GM23248 (cell line): ENCODE data around the gene XRN2. TPM values are rescaled to one million over a fixed set of nuclear protein-coding genes. Genes with fewer than 3 reads are reported as not detected.

ENCODE experiments used
- DNase-seq: peaks from one replicate; pipeline ENCODE4 v3.0.0-alpha.2; 2015
- H2AFZ ChIP-seq: fragments of 200-600 bp; sonication (generic); 2 replicates; pipeline ENCODE4 v1.6.1; 2016; ENCODE audit warnings: antibody characterized with exemption
- H3F3A ChIP-seq: fragments of 200-600 bp; sonication (generic); 2 replicates; pipeline ENCODE4 v1.6.1; 2016; ENCODE audit warnings: mild to moderate bottlenecking, antibody characterized with exemption, mixed run types; ENCODE audit not compliant: insufficient read depth
- H3K27ac ChIP-seq: fragments of 200-600 bp; sonication (generic); 2 replicates; pipeline ENCODE4 v1.5.1; 2016; ENCODE audit warnings: mild to moderate bottlenecking
- H3K27me3 ChIP-seq: fragments of 200-600 bp; sonication (generic); replicated peaks from 2 replicates; pipeline ENCODE4 v1.6.1; 2016; ENCODE audit warnings: mild to moderate bottlenecking; ENCODE audit not compliant: insufficient read depth
- H3K36me3 ChIP-seq: fragments of 200-600 bp; sonication (generic); 2 replicates; pipeline ENCODE4 v1.6.1; 2016; ENCODE audit warnings: low read depth, mild to moderate bottlenecking
- H3K4me1 ChIP-seq: fragments of 200-600 bp; sonication (generic); 2 replicates; pipeline ENCODE4 v1.6.1; 2016; ENCODE audit warnings: mild to moderate bottlenecking; ENCODE audit not compliant: insufficient read depth
- H3K4me2 ChIP-seq: fragments of 200-600 bp; sonication (generic); one replicate; pipeline ENCODE4 v1.6.1; 2016; ENCODE audit warnings: mild to moderate bottlenecking; ENCODE audit not compliant: unreplicated experiment
- H3K4me3 ChIP-seq: fragments of 200-600 bp; sonication (generic); 2 replicates; pipeline ENCODE4 v1.5.1; 2016; ENCODE audit warnings: mild to moderate bottlenecking
- H3K79me2 ChIP-seq: fragments of 200-600 bp; sonication (generic); 2 replicates; pipeline ENCODE4 v1.6.1; 2016; ENCODE audit warnings: mild to moderate bottlenecking; ENCODE audit not compliant: insufficient read depth
- H3K9ac ChIP-seq: fragments of 200-600 bp; sonication (generic); 2 replicates; pipeline ENCODE4 v1.6.1; 2016; ENCODE audit warnings: mild to moderate bottlenecking
- H3K9me2 ChIP-seq: fragments of 200-600 bp; sonication (generic); 2 replicates; pipeline ENCODE4 v1.6.1; 2016; ENCODE audit warnings: mixed run types, mild to moderate bottlenecking, moderate library complexity; ENCODE audit not compliant: insufficient read depth
- H3K9me3 ChIP-seq: fragments of 200-600 bp; sonication (generic); one replicate; pipeline ENCODE4 v1.6.1; 2017; ENCODE audit warnings: low read depth
- H4K20me1 ChIP-seq: fragments of 200-600 bp; sonication (generic); 2 replicates; pipeline ENCODE4 v1.6.0; 2016; ENCODE audit not compliant: insufficient read depth
- EZH2 ChIP-seq: fragments of 200-600 bp; sonication (generic); IDR thresholded peaks from 2 replicates; pipeline ENCODE4 v1.6.1; 2018; ENCODE audit warnings: antibody characterized with exemption, mild to moderate bottlenecking; ENCODE audit not compliant: insufficient read depth, poor library complexity, severe bottlenecking
- EZH2phosphoT487 ChIP-seq: fragments of 200-600 bp; sonication (generic); IDR thresholded peaks from 2 replicates; pipeline ENCODE4 v1.6.1; 2018; ENCODE audit warnings: antibody characterized with exemption, moderate library complexity, mild to moderate bottlenecking, low read depth; ENCODE audit not compliant: insufficient read depth
- WGBS, 2 experiments: methylation state at CpG; one replicate each; pipeline ENCODE4 v1.1.6; 2015 to 2017; ENCODE audit warnings: low lambda C conversion rate in 2 of 2, low coverage in 1 of 2; ENCODE audit errors: missing lambda C conversion rate in 2 of 2; 5-methylcytosine and 5-hydroxymethylcytosine counted together
- in situ Hi-C: fragments of 300-500 bp; cut with MboI; formaldehyde crosslinking; loops from 2 replicates; pipeline ENCODE4 v1.15.0; 2020
- polyA plus RNA-seq: library from polyadenylated mRNA; unstranded; fragments of >200 nt; fragmentation: Nextera tagmentation; extraction: Ambion mirVana; gene quantifications from 2 replicates; pipeline ENCODE4 v1.2.1, GENCODE V29; 2016
- total RNA-seq: library from RNA; depleted of rRNA; stranded (reverse); fragments of >200 nt; shearing (Covaris generic); gene quantifications from 2 replicates; pipeline ENCODE4 v1.2.3, GENCODE V29; 2014

Gene XRN2
- total and polyA plus RNA-seq, 2 experiments from 2014 or later: 55.0 to 78.9 TPM

DNA sequence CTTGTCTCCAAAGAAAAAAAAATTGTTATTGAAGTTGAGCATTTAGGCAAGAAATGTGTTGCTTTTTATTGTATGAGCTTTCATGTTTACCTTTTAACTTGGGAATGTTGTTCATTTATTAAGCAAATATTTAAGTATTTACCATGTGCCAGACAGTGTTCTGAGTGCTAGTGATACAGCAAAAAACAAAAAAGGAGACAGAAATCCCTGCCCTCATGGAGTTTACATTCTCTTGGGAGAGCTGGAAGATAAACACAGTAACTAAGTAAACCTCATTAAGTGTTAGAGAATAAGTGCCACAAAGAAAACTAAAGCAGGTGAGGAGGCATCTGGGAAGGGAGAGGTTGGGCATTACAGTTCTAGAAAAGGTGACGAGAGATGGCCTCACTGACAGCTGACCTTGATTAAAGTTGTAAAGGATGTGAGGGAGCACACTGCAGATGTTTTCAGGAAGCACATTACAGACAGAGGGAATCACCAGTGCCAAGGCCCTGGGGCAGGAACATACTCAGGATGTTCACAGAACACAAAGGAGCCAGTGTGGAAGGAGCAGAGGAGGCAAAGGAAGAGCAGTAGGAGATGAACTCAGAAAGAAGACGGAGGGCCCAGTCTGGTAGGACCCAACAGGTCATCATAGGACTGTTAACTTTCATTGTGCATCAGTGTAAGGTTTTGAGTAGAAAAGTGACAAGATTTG, 33.5 kb downstream of the XRN2 start:
- no peak overlapping the region for H2AFZ ChIP-seq
- no peak for TF ChIP-seq EZH2phosphoT487
- peaks cover 70% of the 10 kb centered on the region for H3K36me3 ChIP-seq
- H3K9ac ChIP-seq: no peak overlapping the region
- H3K27me3 ChIP-seq: no peaks in the 10 kb centered on the region
- DNase-seq: no peak
- 98 to 100% methylated on average over 2 of the region's 2 CpGs for WGBS, 2 experiments
- H3K4me3 ChIP-seq: no peak overlapping the region
- no peaks in the 10 kb centered on the region for H3K9me3 ChIP-seq
- H4K20me1 ChIP-seq: no peaks in the 10 kb centered on the region
- in situ Hi-C loops: no loop called here
- H3K79me2 ChIP-seq: peaks cover 59% of the 10 kb centered on the region
- no peaks in the 10 kb centered on the region for H3K9me2 ChIP-seq
- H3K4me1 ChIP-seq: no peaks in the 10 kb centered on the region
- no peak overlapping the region for H3K27ac ChIP-seq
- no peak overlapping the region for H3K4me2 ChIP-seq
- H3F3A ChIP-seq: no peaks in the 10 kb centered on the region

- Histone ChIP-seq H3K9me2 (no peaks in the 10 kb centered on the region), H3K27ac (no peak overlapping the region), H3K36me3 (peaks cover 53% of the 10 kb centered on the region), H3K27me3 (no peaks in the 10 kb centered on the region), H3K4me1 (no peaks in the 10 kb centered on the region; the same call in 1 of the 2 replicates), H3K9ac (no peak overlapping the region), H3K79me2 (peaks cover 47% of the 10 kb centered on the region), H3K4me3 (no peak overlapping the region), H4K20me1 (no peaks in the 10 kb centered on the region), H3K4me2 (no peak overlapping the region), H2AFZ (no peak overlapping the region), H3K9me3 (no peaks in the 10 kb centered on the region), H3F3A (no peaks in the 10 kb centered on the region)
- no peak for DNase-seq
- WGBS, 2 experiments: 97 to 98% methylated on average over 4 of the region's 4 CpGs
- TF ChIP-seq EZH2: no peak
- TF ChIP-seq EZH2phosphoT487: no peak
- in situ Hi-C loops: no loop called here
Observed at GRCh38 chr20:21338291-21338690, 35.2 kb downstream of the XRN2 start.

DNA sequence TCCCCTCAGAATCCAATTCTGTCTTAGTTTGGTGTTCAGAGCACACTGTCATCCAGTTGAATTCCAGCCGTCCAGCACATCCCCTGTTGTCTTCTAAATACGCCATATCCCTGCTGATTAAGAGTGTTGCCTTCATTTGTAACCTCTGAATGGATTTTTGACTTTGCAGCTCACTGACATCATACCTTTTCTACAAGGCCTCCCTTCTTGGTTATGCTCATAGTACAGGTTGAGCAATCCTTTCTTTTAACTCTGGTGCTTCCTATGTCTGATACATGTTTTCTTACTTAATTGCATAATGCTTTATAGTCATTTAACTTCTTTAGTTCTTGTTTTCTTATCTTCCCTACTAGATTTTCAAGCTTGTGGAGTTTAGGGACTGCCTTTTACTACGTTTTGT, 36.4 kb downstream of the XRN2 start:
- Histone ChIP-seq H3K9ac (no peak overlapping the region), H3K27me3 (no peaks in the 10 kb centered on the region), H3F3A (no peaks in the 10 kb centered on the region), H3K36me3 (peaks cover 51% of the 10 kb centered on the region), H3K4me2 (no peak overlapping the region), H3K9me2 (no peaks in the 10 kb centered on the region), H4K20me1 (no peaks in the 10 kb centered on the region), H3K27ac (no peak overlapping the region), H3K4me3 (no peak overlapping the region), H3K9me3 (no peaks in the 10 kb centered on the region), H2AFZ (no peak overlapping the region), H3K4me1 (no peaks in the 10 kb centered on the region; the same call in 1 of the 2 replicates), H3K79me2 (peaks cover 45% of the 10 kb centered on the region)
- no peak for TF ChIP-seq EZH2
- TF ChIP-seq EZH2phosphoT487: no peak
- in situ Hi-C loops: no loop called here
- 96 to 99% methylated on average over 3 of the region's 3 CpGs for WGBS, 2 experiments
- DNase-seq: no peak

- WGBS, 2 experiments: 66 to 75% methylated on average over 3 of the region's 3 CpGs
- H3K36me3 ChIP-seq: peaks cover 54% of the 10 kb centered on the region
Observed at GRCh38 chr20:21340991-21341697, 38.0 kb downstream of the XRN2 start.

More at GRCh38 chr20:21340991-21341697, 38.0 kb downstream of the XRN2 start:
- in situ Hi-C loops: no loop called here
- Histone ChIP-seq H3K4me1 (no peaks in the 10 kb centered on the region; the same call in 1 of the 2 replicates), H2AFZ (no peak overlapping the region), H3K9me3 (no peaks in the 10 kb centered on the region), H3K9me2 (no peaks in the 10 kb centered on the region), H3K27ac (no peak overlapping the region), H4K20me1 (no peaks in the 10 kb centered on the region), H3K4me2 (no peak overlapping the region), H3K9ac (no peak overlapping the region), H3K4me3 (no peak overlapping the region), H3K79me2 (peaks cover 42% of the 10 kb centered on the region), H3K27me3 (no peaks in the 10 kb centered on the region), H3F3A (no peaks in the 10 kb centered on the region)
- TF ChIP-seq EZH2 (no peak), EZH2phosphoT487 (no peak)
- no peak for DNase-seq
